HG02610 (cell line): ENCODE measurements around the gene CD96.
A peak's percentile ranks its signal among the peaks of the same experiment; 100 is the strongest.
"Not testable (repeated sequence)": the region's sequence is repeated elsewhere in the genome, so short reads cannot be mapped to it uniquely, and the experiment has no call there.

Source experiments
- ATAC-seq: cut with Tn5 transposase; IDR thresholded peaks from one replicate; pipeline ENCODE4 v1.9.1; 2021; ENCODE audit warnings: mild to moderate bottlenecking, moderate library complexity; ENCODE audit not compliant: unreplicated experiment

Gene CD96

DNA sequence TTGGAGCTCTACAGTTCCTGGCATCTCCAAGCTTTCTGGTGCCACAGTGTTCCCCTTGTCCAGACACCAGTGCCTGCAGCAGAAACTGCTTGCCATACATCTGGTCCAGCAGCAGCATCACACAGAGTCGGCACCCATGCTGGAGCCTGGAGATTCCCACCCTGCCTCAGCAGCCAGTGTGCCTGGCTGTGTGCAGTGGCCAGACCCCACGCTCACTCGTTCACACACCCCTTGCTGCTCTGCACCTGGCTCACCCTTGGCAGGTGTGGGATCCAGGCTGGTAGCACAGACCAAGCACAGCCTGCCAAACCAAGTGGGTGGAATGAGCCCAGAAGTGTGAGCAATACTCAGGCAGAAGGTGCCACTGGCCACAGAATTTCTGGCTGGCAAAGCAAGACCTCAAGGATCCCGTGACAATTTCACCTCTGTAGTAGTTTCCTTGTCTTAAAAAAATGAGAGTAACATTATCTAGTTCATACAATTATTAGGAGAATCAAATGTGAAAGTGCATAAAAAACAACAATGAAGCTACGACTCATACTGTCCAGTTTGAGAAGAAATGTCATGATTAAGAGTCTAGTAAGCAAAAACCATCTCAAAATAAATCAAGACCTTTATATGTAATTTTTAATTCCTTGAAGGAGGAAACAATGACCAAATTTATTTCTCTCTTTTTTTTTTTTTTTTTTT lies 76.1 kb downstream of the CD96 start:
- no peak for ATAC-seq

DNA sequence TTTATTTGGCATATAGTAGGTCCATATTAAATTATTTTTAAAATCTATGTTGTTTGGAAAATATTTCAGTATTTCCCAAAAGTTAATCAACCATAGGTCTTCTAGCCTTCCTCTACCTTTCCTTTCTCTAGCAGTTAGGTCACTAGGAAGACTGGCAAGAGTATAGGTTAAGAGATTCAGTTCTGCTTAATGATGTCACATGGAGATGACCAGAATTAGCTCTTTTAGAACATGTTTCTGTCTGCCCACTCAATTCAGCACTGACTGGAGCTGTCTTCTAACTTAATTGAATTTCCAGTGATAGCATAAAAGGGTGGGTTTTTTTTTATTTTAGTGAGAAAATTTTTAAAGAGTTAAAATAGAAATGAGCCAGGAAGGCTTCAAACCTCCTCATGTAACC lies 76.9 kb downstream of the CD96 start:
- no peak for ATAC-seq

DNA sequence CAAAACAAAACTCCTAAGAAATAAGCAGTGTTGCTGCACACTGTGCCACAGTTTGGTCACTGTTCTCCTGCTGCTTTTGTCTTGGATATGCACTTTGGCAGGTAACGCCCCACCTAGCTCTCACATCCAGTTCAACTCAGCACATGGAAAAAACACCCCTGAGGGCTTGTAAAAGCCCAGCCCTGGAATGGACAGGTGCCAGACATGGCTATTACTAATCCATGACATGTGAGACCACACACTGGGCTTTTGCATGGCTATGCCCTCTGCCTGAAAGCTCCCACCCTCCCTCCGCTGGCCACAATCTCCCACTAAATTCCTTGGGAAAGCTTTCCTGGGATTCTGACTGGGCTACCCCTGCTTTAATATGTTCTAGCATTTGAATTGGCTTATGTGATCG lies 77.8 kb downstream of the CD96 start:
- no peak for ATAC-seq

GRCh38 chr3:111621535-111621934 lies 79.5 kb downstream of the CD96 start:
- no peak for ATAC-seq

GRCh38 chr3:111627092-111627491 lies 85.1 kb downstream of the CD96 start:
- no peak for ATAC-seq

DNA sequence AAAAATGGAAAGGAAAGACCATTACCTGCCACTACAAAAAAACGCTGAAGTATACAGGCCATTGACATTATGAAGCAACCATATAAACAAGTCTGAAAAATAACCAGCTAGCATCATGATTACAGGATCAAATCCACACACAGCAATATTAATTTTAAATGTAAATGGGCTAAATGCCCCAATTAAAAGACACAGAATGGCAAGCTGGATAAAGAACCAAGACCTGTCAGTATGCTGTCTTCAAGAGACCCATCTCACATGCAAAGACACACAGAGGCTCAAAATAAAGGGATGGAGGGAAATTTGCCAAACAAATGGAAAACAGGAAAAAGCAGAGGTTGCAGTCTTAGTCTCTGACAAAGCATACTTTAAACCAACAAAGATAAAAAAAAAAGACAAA lies 87.0 kb downstream of the CD96 start:
- not testable (repeated sequence) for ATAC-seq

DNA sequence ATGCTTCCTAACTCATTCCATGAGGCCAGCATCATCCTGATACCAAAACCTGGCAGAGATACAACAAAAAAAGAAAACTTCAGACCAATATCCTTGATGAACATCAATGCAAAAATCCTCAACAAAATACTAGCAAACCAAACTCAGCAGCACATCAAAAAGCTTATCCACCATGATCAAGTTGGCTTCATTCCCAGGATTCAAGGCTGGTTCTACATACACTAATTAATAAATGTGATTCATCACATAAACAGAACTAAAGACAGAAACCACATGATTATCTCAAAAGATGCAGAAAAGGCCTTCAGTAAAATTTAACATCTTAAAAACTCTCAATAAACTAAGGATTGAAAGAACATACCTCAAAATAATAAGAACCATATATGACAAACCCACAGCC lies 88.6 kb downstream of the CD96 start:
- ATAC-seq, result not testable (repeated sequence)

- ATAC-seq, result no peak
These were observed 93.4 kb downstream of the CD96 start for GRCh38 chr3:111635403-111635802.

DNA sequence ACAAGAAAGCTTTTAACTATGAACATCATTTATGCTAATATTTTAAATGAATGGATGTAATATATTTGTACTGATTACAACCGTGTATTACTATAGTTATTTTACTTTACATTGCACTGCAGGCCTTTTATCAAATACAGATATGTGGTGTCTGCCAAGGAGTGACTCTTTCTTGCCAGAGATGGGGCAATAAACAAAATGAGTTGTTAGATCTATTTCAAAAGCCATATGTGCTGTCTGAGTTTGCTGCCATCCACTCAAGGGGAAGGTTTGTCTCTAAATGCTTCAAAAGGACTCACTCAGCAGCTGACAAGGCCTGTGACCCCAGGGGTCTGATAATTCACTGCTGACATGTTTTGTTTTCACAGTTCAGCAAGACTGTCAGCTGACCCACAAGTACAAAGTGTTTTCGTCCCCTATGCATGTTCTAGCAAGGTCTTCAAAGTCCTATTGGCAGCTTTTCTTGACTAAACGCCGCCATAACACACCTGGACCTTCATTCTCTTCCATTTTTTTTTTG lies 94.4 kb downstream of the CD96 start:
- no peak for ATAC-seq

- ATAC-seq, result no peak
These were observed 97.3 kb downstream of the CD96 start for GRCh38 chr3:111639316-111639715.

- no peak for ATAC-seq
These were observed 107.1 kb downstream of the CD96 start for GRCh38 chr3:111648991-111649579.

- ATAC-seq, result no peak
These were observed 108.6 kb downstream of the CD96 start for GRCh38 chr3:111650378-111651275.

- ATAC-seq, result no peak
These were observed 110.6 kb downstream of the CD96 start for GRCh38 chr3:111652492-111653180.

GRCh38 chr3:111653766-111654165 lies 111.8 kb downstream of the CD96 start:
- ATAC-seq, result no peak

DNA sequence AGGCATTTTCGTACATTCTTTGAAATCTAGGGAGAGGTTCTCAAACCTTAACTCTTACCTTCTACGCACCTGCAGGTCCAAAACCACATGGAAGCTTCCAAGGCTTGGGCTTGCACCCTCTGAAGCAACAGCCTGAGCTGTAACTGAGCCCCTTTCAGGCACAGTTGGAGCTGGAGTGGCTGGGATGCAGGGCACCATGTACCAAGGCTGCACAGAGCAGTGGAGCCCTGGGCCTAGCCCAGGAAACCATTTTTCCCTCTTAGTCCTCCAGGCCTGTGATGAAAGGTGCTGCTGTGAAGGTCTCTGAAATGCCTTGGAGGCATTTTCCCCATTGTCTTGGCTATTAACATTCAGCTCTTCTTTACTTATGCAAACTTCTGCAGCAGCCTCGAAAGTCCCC lies 120.0 kb downstream of the CD96 start:
- ATAC-seq, result no peak

- no peak for ATAC-seq
These were observed 120.9 kb downstream of the CD96 start for GRCh38 chr3:111662907-111663306.

- ATAC-seq, result no peak
These were observed 124.2 kb downstream of the CD96 start for GRCh38 chr3:111666041-111666735.

- ATAC-seq, result no peak
These were observed 125.2 kb downstream of the CD96 start for GRCh38 chr3:111667170-111667569.

DNA sequence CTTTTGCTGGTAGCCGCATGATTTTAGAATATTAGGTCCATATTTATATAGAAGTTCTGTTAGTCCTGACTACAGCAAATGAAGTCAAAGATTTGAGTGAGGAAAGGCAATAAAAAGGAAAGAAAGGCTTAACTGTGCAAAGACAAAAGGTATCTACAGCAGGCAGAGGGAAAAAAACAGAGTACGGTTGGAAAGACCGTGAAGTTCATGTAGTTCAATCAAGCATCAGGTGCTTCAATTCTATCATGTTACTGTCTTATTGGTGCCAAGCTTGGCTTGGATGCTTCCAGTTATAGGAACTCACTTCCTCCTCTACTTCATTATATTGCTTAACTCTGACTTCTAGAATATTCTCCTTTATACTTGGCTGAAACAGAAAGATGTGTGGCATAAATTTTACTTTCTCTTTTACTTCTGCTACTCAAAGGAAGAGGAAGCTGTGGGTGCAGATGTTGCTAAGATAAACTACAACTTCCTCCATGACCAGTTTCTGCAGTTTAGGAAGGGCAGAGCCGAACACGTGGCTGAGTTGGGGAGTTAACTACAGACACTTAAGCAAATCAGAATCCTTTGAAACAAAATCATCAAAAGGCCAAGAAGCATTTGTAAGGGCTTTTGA lies 125.7 kb downstream of the CD96 start:
- ATAC-seq, result peak; percentile 99

DNA sequence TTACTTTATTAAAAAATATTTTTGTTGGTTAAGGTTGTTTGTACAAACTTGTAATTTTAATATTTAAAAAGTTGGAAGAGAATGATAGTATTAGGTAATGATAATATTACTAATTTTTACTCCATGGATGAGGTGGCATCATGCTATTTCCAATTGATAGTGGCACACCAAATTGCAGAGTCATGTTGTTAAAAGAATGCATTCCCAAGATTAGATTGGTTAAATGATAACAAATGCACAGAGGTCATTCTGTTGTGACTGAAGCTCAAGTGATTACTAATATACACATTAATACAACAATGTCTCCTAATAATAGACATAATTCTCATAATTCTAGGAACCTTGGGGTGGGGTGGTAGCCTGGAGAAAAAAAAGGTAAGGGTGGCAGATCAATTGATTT lies 126.3 kb downstream of the CD96 start:
- no peak for ATAC-seq
